Measurements from ENCODE around the gene AUTS2.

GRCh38 chr7:69992938-69993337, 394.7 kb downstream of the AUTS2 start:
- TF ChIP-seq CTCF (conservative IDR thresholded peaks at IDR 0.05; ENCODE audit: low read length) = no peak
- no peak for TF ChIP-seq EZH2phosphoT487 (IDR thresholded peaks at IDR 0.05; ENCODE audit: borderline replicate concordance)
